Endothelial cell of umbilical vein (primary cell): ENCODE data around the gene IGFBP4. TPM values are rescaled to one million over a fixed set of nuclear protein-coding genes. Genes with fewer than 3 reads are reported as not detected.

ENCODE experiments used
- BruUV-seq: library from RNA; stranded (reverse); fragments of 400-500 nt; replicated peaks from 2 replicates; lab custom pipeline; 2021; lab: Mats Ljungman, UMichigan
- CTCF ChIA-PET: fragments of 300-600, 350-600 bp; sonication (Branson Sonifier 250); formaldehyde crosslinking; loops from one replicate; lab custom pipeline; 2021; ENCODE audit warnings: antibody characterized with exemption, inconsistent platforms; lab: Charles Lee
- POLR2A ChIA-PET: fragments of 300-600, 350-600 bp; sonication (Branson Sonifier 250); formaldehyde crosslinking; loops from one replicate; lab custom pipeline; 2021; ENCODE audit warnings: antibody characterized with exemption, inconsistent platforms; lab: Charles Lee
- DNase-seq: peaks from one replicate; pipeline ENCODE4 v3.0.0-alpha.2; 2011; ENCODE audit warnings: low read depth, low spot score
- FAIRE-seq: peaks from 2 replicates; lab custom pipeline; 2011; peaks lifted over from hg19 to GRCh38; lab: Jason Lieb, UNC
- H2AFZ ChIP-seq: 2 replicates; pipeline ENCODE4 v1.6.0; 2012; ENCODE audit warnings: low read depth, low read length, control low read depth, inconsistent platforms
- H3K27ac ChIP-seq: 2 replicates; pipeline ENCODE4 v1.5.1; 2011; ENCODE audit warnings: low read depth, mild to moderate bottlenecking, control low read depth, low read length, moderate library complexity; ENCODE audit not compliant: insufficient read depth
- H3K27me3 ChIP-seq, 2 experiments: 2 replicates each; pipeline versions ENCODE4 v1.6.0 to v1.6.1; 2011; ENCODE audit warnings: low read length in 2 of 2, mixed read lengths in 1 of 2; ENCODE audit not compliant: control insufficient read depth in 2 of 2, insufficient read depth in 2 of 2
- H3K36me3 ChIP-seq, 2 experiments: 2 replicates in 1 of 2; 3 replicates in 1 of 2; pipeline ENCODE4 v1.5.1; 2011; ENCODE audit warnings: low read length in 2 of 2, mild to moderate bottlenecking in 1 of 2, moderate library complexity in 1 of 2; ENCODE audit not compliant: control insufficient read depth in 2 of 2, insufficient read depth in 2 of 2; ENCODE audit errors: extremely low read depth in 1 of 2
- H3K4me1 ChIP-seq: 3 replicates; pipeline ENCODE4 v1.5.1; 2011; ENCODE audit warnings: mild to moderate bottlenecking, low read length; ENCODE audit not compliant: control insufficient read depth, insufficient read depth; ENCODE audit errors: extremely low read depth
- H3K4me2 ChIP-seq: 2 replicates; pipeline ENCODE4 v1.6.1; 2011; ENCODE audit warnings: low read length, control low read depth, mixed read lengths; ENCODE audit not compliant: insufficient read depth
- H3K4me3 ChIP-seq, 3 experiments: fragments of 200-600 bp in 1 of 3; sonication (generic), shearing (Covaris generic) in 1 of 3; replicated peaks in 1 of 3; 2 replicates each; pipeline ENCODE4 v1.5.1; 2011 to 2016; ENCODE audit warnings: control low read depth in 3 of 3, low read length in 3 of 3, mild to moderate bottlenecking in 2 of 3, inconsistent platforms in 1 of 3, low read depth in 1 of 3, moderate library complexity in 1 of 3; ENCODE audit not compliant: insufficient read depth in 1 of 3
- H3K79me2 ChIP-seq: 2 replicates; pipeline ENCODE4 v1.6.0; 2012; ENCODE audit warnings: low read length, inconsistent platforms; ENCODE audit not compliant: control insufficient read depth, insufficient read depth
- H3K9ac ChIP-seq: replicated peaks from 2 replicates; pipeline ENCODE3; 2011; ENCODE audit warnings: low read length, control low read depth; ENCODE audit not compliant: insufficient read depth; ENCODE audit errors: extremely low read depth
- H3K9me1 ChIP-seq: replicated peaks from 3 replicates; pipeline ENCODE4 v1.6.0; 2011; ENCODE audit warnings: mild to moderate bottlenecking, low read length; ENCODE audit not compliant: control insufficient read depth, insufficient read depth; ENCODE audit errors: extremely low read depth
- H3K9me3 ChIP-seq: replicated peaks from 2 replicates; pipeline ENCODE4 v1.5.1; 2012; ENCODE audit warnings: low read length, inconsistent platforms; ENCODE audit not compliant: control insufficient read depth, insufficient read depth
- H4K20me1 ChIP-seq: replicated peaks from 2 replicates; pipeline ENCODE3; 2011; ENCODE audit warnings: mild to moderate bottlenecking, low read length; ENCODE audit not compliant: control insufficient read depth, insufficient read depth; ENCODE audit errors: extremely low read depth
- EZH2 ChIP-seq: IDR thresholded peaks from 2 replicates; pipeline ENCODE4 v1.6.1; 2012; ENCODE audit warnings: borderline replicate concordance, low read depth, mild to moderate bottlenecking, moderate library complexity, low read length, inconsistent platforms; ENCODE audit not compliant: severe bottlenecking
- FOS ChIP-seq: IDR thresholded peaks from 2 replicates; pipeline ENCODE4 v1.6.1; 2011; ENCODE audit warnings: mild to moderate bottlenecking, low read length, moderate library complexity, borderline replicate concordance; ENCODE audit not compliant: insufficient read depth
- GATA2 ChIP-seq: IDR thresholded peaks from 2 replicates; pipeline ENCODE4 v1.7.0; 2011; ENCODE audit warnings: low read depth, mild to moderate bottlenecking, moderate library complexity, mixed read lengths, low read length; ENCODE audit not compliant: insufficient read length, insufficient read depth
- JUN ChIP-seq: IDR thresholded peaks from 2 replicates; pipeline ENCODE4 v1.6.1; 2011; ENCODE audit warnings: borderline replicate concordance, low read depth; ENCODE audit not compliant: insufficient read length, insufficient read depth
- MYC ChIP-seq: IDR thresholded peaks from one replicate; pipeline ENCODE4 v1.6.1; 2011; ENCODE audit warnings: mild to moderate bottlenecking, low read depth, low read length
- POLR2AphosphoS5 ChIP-seq: IDR thresholded peaks from 2 replicates; pipeline ENCODE4 v1.6.1; 2012; ENCODE audit warnings: low read depth, mild to moderate bottlenecking, control low read depth, low read length, moderate library complexity; ENCODE audit not compliant: insufficient read depth
- dilution Hi-C: fragments of 300-500 bp; cut with MboI; formaldehyde crosslinking; loops from one replicate; pipeline ENCODE4 v1.15.0; 2019; ENCODE audit warnings: low sequenced_read_pairs; ENCODE audit not compliant: extremely low pct_ligation_motif_present
- intact Hi-C: fragments of 100-400 bp; cut with micrococcal nuclease; formaldehyde crosslinking; loops from one replicate; pipeline ENCODE4 v1.10.0; 2022
- polyA plus RNA-seq, 4 experiments: library from polyadenylated mRNA; depleted of rRNA in 3 of 4; stranded (reverse) in 3 of 4; unstranded in 1 of 4; fragments of >200 nt; gene quantifications; 2 replicates each; pipeline versions ENCODE4 v1.2.1 to v1.2.3, GENCODE V29; 2011 to 2012; ENCODE audit warnings: missing spikeins in 1 of 4
- total RNA-seq: library from RNA; stranded (reverse); gene quantifications from 2 replicates; pipeline ENCODE4 v1.2.3, GENCODE V29; 2021
- TF ChIP-seq, protein P1 (sequence below), 2 donors: IDR thresholded peaks; 1 replicate in 1 of 2; 2 replicates in 1 of 2; pipeline ENCODE4 v1.5.1; 2011; ENCODE audit warnings: low read length in 2 of 2, mild to moderate bottlenecking in 2 of 2, moderate library complexity in 2 of 2, control low read depth in 1 of 2, inconsistent platforms in 1 of 2, low read depth in 1 of 2; ENCODE audit not compliant: insufficient read depth in 1 of 2; ENCODE audit errors: extremely low read depth in 1 of 2
- TF ChIP-seq, protein P2 (sequence below): IDR thresholded peaks from 2 replicates; pipeline ENCODE4 v1.6.1; 2011; ENCODE audit not compliant: insufficient read depth, insufficient read length

Gene IGFBP4
- total and polyA plus RNA-seq, 2 donors (not counting 3 experiments of a cell fraction or from before 2014, with no cell fraction given): 377 to 618 TPM

DNA sequence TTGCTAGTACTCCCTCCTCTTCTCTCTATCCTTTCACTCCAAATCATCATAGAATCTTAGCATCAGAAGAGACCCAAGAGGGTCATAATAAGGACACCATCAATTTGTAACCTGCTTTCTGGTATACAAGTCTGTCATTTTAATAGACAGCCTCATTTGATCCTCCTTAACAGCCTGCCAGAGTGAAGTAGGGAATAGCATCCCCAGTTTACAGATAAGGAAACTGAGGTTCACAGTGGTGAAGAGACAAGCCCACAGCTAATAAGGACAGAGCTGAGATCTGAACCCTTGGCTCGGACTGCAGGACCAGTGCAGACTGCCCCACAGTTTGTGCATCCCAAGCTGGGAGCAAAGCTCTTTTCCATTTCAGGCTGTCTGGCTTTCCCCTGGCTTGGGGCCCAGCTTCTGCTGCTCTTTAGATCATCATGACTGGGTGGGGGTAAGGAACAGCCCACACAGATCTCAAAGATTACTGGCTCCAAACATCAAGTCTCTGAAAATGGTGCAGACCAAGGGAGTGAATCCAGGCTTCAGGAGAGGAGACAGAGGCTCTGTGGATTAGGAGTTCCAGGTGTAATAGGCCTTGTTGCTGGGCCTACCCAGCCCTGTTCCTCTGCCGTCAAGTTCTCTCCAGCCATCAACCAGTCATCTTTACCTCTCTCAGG is 10.3 kb upstream of the IGFBP4 start:
- no peaks in the 10 kb centered on the region for H3K79me2 ChIP-seq
- no TSS peak for BruUV-seq
- no peaks in the 10 kb centered on the region for H3K9me1 ChIP-seq
- H3K9me3 ChIP-seq: no peaks in the 10 kb centered on the region
- ChIA-PET POLR2A (no interaction called here), CTCF (interaction anchor here (0.6 to 3.1 kb wide), 4 partner anchors 11 to 127 kb away, joined by 3 to 13 read pairs (median 6); partner anchors contain the start of gene TOP2A)
- peaks cover 0 to 2% of the 10 kb centered on the region in 2 experiments for H3K27me3 ChIP-seq
- H3K36me3 ChIP-seq: no peaks in the 10 kb centered on the region
- no peaks in the 10 kb centered on the region for H4K20me1 ChIP-seq
- no peak overlapping the region for H2AFZ ChIP-seq
- no peak for TF ChIP-seq EZH2
- TF ChIP-seq JUN: no peak
- TF ChIP-seq GATA2: no peak
- intact Hi-C loops (no loop called here), dilution Hi-C loops (no loop called here)
- DNase-seq: no peak
- FAIRE-seq: peak; percentile 37
- no peak overlapping the region for H3K4me2 ChIP-seq
- H3K4me1 ChIP-seq: no peaks in the 10 kb centered on the region
- H3K27ac ChIP-seq: no peak overlapping the region
- H3K9ac ChIP-seq: no peak overlapping the region
- H3K4me3 ChIP-seq: no peak overlapping the region

- intact Hi-C loops: no loop called here
- CTCF ChIA-PET: interaction anchor here (0.9 to 3.1 kb wide), 5 partner anchors 10 to 126 kb away, joined by 3 to 13 read pairs (median 5); partner anchors contain the start of gene TOP2A
- FAIRE-seq: no peak
Measured at GRCh38 chr17:40433551-40434415, 9.5 kb upstream of the IGFBP4 start.

More at GRCh38 chr17:40433551-40434415, 9.5 kb upstream of the IGFBP4 start:
- BruUV-seq: no TSS peak
- Histone ChIP-seq H3K27ac (no peak overlapping the region), H3K79me2 (no peaks in the 10 kb centered on the region), H3K9me3 (no peaks in the 10 kb centered on the region), H3K4me2 (no peak overlapping the region), H4K20me1 (no peaks in the 10 kb centered on the region), H3K4me1 (no peaks in the 10 kb centered on the region), H3K27me3 (peaks cover 0 to 2% of the 10 kb centered on the region in 2 experiments), H3K36me3 (no peaks in the 10 kb centered on the region), H2AFZ (no peak overlapping the region), H3K9me1 (no peaks in the 10 kb centered on the region), H3K4me3 (no peak overlapping the region), H3K9ac (no peak overlapping the region)
- POLR2A ChIA-PET: no interaction called here
- TF ChIP-seq POLR2AphosphoS5 (no peak), MYC (no peak), FOS (no peak), GATA2 (no peak), EZH2 (no peak)
- TF ChIP-seq, protein P1, sequence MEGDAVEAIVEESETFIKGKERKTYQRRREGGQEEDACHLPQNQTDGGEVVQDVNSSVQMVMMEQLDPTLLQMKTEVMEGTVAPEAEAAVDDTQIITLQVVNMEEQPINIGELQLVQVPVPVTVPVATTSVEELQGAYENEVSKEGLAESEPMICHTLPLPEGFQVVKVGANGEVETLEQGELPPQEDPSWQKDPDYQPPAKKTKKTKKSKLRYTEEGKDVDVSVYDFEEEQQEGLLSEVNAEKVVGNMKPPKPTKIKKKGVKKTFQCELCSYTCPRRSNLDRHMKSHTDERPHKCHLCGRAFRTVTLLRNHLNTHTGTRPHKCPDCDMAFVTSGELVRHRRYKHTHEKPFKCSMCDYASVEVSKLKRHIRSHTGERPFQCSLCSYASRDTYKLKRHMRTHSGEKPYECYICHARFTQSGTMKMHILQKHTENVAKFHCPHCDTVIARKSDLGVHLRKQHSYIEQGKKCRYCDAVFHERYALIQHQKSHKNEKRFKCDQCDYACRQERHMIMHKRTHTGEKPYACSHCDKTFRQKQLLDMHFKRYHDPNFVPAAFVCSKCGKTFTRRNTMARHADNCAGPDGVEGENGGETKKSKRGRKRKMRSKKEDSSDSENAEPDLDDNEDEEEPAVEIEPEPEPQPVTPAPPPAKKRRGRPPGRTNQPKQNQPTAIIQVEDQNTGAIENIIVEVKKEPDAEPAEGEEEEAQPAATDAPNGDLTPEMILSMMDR (IDR thresholded peaks at IDR 0.05; ENCODE audit: extremely low read depth in 1 of 2, insufficient read depth in 1 of 2, low read depth in 1 of 2, low read length in 2 of 2): peak; percentile 38 to 55
- TF ChIP-seq, protein P2, sequence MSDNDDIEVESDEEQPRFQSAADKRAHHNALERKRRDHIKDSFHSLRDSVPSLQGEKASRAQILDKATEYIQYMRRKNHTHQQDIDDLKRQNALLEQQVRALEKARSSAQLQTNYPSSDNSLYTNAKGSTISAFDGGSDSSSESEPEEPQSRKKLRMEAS: no peak
- dilution Hi-C loops: no loop called here
- no peak for DNase-seq
